HG03571 (cell line): ENCODE results near the gene IBA57.
"Not testable (repeated sequence)": the region's sequence is repeated elsewhere in the genome, so short reads cannot be mapped to it uniquely, and the experiment has no call there.

Experiments
- ATAC-seq: cut with Tn5 transposase; IDR thresholded peaks from one replicate; pipeline ENCODE4 v1.9.1; 2021; ENCODE audit not compliant: unreplicated experiment

IBA57 gene

DNA sequence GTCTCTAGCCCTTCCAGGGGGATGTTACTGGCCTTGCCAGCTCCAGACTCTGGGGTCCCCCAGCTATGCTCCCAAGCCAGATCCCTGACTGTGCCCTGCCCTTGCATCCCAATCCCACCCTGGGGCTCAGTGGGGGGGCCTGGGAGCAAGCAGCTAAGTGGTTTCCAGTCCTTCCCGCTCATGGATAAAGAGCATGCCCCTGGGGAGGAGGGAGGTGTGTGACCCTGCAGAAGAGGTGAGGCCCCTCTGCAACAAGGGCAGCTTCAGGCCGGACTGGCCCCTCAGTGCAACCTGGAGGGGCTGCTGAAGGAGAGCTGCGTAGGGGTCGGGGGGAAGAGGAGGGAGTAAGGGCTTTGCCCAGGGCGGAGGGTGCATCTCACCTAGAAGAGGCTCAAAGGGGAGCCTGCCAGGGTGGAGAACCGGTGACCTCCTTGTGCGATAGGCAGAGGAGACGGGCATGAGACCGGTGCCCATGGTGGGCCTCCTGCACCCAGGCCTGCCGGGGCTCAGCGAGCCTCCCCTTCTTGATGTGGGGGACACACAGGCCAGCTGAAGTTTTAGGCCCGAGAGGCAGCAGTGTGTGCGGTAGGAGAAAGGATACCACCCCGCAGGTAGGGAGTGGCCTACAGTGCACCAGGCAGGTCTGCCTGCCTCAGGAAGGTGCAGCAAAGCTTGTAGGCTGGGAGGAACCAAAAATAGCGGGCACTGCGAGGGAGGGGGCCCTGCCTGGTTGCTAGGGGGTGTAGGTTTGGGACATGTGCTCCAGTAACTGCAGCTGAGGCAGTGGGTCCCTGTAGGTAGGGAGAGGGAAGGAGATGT is 45.3 kb downstream of the IBA57 start:
- ATAC-seq = no peak

GRCh38 chr1:228211531-228212414 is 46.2 kb downstream of the IBA57 start:
- no peak for ATAC-seq

DNA sequence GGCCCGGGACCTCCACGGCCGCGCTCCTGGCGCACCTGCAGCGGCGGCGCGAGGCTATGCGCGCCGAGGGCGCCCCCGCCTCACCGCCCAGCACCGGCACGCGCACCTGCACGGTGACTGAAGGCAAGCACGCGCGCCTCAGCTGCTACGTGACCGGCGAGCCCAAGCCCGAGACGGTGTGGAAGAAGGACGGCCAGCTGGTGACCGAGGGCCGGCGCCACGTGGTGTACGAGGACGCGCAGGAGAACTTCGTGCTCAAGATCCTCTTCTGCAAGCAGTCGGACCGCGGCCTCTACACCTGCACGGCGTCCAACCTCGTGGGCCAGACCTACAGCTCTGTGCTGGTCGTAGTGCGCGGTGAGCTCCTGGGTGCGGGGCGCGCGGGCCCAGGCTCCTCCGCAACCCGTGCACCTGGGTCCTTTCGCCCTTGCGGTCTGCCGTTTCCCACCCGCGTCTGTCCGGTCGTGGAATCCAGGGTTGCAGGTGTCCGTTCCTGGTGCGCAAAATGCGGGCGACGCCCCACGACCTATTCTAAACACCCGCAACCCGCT is 46.9 kb downstream of the IBA57 start:
- no peak for ATAC-seq

- ATAC-seq = peak; percentile 90
Measured at GRCh38 chr1:228212966-228213844, 47.6 kb downstream of the IBA57 start.

DNA sequence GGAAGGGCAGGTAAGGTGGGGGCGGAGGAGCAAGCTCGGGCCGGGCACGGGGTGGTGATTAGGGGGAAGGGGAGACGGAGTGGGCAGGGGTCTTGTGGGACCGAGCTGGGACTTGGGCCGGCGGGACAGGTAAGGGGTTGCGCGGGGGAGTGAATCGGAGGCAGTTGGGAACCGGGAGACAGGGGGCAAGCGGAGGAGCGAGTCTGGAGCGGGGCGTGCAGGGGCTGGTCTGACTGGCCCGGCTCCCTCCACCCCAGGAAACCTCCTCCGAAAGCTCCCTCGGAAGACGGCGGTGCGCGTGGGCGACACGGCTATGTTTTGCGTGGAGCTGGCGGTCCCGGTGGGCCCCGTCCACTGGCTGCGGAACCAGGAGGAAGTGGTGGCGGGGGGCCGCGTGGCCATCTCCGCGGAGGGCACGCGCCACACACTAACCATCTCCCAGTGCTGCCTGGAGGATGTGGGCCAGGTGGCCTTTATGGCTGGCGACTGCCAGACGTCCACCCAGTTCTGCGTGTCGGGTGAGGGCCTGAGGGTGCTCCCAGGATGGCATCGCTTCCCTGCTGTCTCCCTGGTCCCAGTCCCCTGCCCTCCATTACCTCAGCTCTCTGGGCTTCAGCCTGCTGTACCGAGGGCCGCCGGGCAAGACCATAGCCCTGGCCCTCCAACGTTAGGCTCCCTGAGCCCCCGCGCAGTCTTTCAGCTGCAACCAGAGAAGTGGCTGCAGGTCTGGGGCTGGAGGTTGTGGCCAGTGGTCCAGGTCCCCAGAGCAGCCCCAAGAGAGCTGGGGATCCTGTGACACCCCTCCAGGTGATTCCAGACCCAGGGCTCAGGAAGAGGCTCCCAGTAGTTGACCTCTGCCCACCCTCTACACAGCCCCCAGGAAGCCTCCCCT is 48.6 kb downstream of the IBA57 start:
- ATAC-seq = no peak

DNA sequence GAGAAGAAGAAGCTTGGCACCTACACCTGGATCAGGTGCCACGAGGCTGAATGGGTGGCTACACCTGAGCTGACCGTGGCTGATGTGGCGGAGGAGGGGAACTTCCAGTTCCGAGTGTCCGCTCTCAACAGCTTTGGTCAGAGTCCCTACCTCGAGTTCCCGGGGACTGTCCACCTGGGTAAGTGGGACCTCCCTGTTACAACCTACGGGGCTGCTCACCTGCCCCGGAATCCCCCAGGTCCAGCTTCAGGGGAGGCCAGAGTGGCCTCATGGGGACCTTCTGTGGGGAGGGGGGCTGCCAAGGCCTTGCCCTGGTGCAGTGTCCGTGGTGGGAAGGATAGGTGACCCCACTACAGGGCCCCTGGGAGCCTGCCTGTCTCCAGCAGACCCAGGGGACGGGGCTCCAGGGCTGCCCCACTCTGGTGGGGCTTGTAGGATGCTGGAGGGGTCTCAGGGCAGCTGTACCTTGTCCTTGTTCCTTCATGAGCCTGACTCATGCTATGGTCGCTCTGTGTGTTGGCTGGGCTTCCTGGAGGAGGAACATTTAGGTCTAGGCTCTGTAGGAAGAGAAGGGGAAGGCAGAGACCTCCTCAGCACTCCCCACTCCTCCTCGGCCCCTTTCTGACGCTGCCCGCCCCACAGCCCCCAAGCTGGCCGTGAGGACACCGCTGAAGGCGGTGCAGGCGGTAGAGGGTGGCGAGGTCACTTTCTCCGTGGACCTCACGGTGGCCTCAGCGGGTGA is 49.5 kb downstream of the IBA57 start:
- ATAC-seq = no peak

GRCh38 chr1:228215663-228216116 is 50.1 kb downstream of the IBA57 start:
- ATAC-seq = no peak

- ATAC-seq = no peak
Measured at GRCh38 chr1:228216371-228217320, 51.0 kb downstream of the IBA57 start.

DNA sequence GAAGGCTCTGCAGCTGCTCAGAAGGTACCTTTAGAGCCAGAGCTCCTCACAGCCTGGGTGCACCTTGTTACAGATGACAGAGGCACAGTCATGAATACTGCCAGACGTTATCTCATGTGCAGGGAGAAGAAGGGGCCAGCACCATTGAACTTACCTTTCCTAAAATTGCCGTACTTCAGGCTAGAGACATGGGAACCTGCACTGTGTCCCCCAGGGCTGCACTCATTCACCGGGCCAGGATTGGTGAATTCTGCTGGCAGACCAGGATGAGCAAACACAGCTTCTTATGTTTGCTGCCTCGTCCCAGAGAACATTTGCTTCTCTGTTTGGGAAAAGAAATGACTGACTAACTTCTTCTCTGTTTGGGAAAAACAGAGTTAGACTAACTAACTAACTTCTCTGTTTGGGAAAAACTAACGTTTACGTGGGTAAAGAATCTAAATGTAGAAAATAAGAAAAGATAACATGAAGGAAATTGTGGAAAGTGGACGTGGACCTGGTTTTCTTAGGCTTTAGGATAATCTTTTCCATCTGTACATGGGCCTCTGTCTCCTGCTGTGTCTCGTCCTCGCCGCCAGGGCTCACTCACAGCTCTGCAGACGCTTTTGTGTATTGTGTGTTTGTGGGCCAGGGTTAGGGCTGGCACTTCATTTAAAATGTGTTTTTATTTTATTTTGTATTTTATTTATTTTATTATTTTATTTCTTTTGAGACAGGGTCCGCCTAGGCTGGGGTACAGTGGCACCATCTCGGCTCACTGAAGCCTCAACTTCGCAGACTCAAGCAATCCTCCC is 52.1 kb downstream of the IBA57 start:
- no peak for ATAC-seq

DNA sequence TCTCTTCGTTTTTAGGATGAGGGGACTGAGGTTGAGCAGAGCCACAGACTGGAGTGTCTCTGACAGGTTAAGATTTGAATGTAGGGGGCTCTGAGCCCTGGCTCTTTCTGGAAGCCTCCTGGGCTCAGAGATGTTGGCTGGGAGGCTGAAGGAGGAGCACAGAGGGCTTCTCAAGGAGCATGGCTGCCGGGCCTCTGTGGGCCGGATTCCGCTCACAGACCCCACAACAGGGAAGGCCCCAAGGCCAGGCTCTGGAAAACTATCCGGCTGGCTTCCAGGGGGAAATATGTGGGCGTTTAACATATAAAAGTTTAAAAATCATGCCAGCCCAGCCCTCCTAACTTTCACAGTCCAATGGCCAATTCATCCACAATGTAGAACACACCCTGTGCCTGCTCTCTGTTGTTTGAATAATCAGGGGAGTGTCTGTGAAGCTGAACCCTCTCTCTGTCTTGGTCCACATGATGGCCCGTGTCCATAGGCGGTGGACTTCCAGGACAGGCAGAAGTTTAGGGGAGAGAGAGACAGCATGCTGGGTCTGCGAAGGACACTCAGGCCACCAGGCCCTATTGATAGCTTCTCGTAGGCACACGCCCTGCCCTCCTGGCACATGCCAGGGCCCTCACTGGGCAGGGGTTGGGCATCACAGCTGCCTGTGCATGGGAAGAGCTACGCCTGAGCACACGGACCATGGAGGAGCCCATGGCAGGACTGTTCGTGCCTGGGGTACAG is 53.1 kb downstream of the IBA57 start:
- no peak for ATAC-seq

DNA sequence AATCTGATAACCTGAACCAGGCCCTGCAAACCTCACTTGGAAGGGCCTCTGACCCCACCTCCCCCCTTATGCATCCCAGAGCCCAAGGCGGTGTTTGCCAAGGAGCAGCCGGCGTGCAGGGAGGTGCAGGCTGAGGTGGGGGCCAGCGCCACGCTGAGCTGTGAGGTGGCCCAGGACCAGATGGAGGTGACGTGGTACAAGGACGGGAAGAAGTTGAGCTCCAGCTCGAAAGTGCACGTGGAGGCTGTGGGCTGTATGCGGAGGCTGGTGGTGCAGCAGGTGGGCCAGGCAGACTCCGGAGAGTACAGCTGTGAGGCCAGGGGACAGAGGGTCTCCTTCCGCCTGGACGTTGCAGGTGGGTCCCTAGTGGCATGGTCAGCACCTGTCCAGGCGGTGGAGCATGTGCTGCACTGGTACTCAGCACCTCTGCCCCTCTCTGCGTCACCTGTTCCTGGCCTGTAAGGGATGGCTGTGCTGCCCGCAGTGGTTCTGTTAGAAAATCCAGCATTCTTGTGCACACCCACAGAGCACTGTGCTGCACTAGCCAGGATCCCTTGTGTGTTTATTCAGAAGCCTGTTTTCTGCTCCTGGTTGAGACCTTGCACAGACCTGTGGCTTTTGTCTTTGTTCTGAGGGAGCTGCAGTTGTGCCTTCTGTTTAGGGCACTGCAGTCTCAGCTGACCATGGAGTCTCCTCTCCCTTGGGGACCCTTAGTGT is 53.8 kb downstream of the IBA57 start:
- no peak for ATAC-seq

DNA sequence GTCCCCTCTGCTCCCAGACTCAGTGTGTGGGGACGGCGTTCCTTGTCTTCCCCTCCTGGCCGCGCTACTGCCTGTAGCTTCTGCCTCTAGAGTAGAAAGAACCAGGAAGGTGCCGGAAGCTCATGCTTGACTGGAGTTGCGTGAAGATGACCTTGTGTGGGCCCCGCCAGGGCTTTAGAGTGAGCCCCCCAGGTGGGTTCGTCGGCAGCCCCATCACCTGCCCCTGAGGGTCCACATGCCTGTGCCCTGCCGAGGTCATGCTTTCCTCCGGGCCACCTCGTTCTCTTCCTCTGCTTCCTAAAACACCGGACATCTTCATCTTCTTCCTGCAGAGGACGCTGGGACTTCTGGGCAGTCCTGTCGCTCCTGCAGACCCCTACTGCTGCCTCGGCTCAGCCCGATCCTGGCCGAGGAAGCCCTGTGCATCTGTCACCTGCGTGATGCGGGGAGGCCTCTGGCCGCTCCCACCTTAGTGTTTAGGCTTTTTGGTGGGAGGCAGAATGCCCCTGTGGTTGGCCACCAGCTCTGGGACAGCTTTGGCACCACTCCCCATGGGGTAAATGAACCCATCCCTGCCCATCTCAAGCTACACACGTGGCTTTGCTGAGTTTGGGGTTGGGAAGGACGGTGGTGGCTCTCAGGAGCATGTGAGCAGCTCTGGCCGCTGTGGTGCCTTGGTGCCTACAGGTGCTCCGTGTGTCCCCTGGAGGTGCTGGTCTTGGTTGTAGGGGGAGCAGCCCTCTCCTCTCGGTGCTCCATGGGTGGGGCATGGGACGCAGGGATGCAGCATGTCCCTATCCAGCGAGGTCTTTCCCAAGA is 54.6 kb downstream of the IBA57 start:
- no peak for ATAC-seq

- not testable (repeated sequence) for ATAC-seq
Measured at GRCh38 chr1:228221097-228221496, 55.5 kb downstream of the IBA57 start.

DNA sequence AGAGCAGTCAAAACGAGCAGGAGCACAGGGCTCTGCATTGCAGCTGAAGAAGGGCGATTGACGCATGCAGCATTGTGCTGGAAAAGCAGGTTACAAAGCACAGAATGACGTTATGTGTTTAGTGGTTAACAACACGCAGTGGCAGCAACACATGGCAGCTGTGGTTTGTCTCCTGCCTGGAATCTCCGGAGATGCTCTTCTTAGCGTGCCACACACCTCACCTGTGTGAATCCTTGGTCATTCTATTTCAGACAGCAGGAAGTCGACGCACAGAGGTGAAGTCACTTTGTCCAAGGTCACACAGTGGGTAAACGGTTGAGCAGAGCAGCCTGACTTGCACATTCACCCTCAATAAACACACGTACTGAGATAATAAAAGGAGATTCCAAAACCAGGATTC is 56.9 kb downstream of the IBA57 start:
- no peak for ATAC-seq
